ENCODE measurements around the gene TPGS2.

TPGS2 gene

GRCh38 chr18:36757081-36757480 lies 71.7 kb downstream of the TPGS2 start:
- H3K4me3 ChIP-seq (ENCODE audit: low read depth, low read length), result no peak overlapping the region
- peak; percentile 42; the same call in 1 of the 2 replicates for TF ChIP-seq CTCF (IDR thresholded peaks at IDR 0.05; ENCODE audit: low read depth, low read length)

- no peak for TF ChIP-seq CTCF (IDR thresholded peaks at IDR 0.05; ENCODE audit: low read depth, low read length)
- H3K4me3 ChIP-seq (ENCODE audit: low read depth, low read length), result no peak overlapping the region
These were observed 72.6 kb downstream of the TPGS2 start for GRCh38 chr18:36756242-36756641.

- TF ChIP-seq CTCF (IDR thresholded peaks at IDR 0.05; ENCODE audit: low read depth, low read length), result no peak
- no peak overlapping the region for H3K4me3 ChIP-seq (ENCODE audit: low read depth, low read length)
These were observed 75.6 kb downstream of the TPGS2 start for GRCh38 chr18:36752929-36753865.

GRCh38 chr18:36745219-36745975 lies 83.4 kb downstream of the TPGS2 start:
- no peak for TF ChIP-seq CTCF (IDR thresholded peaks at IDR 0.05; ENCODE audit: low read depth, low read length)
- no peak overlapping the region for H3K4me3 ChIP-seq (ENCODE audit: low read depth, low read length)

GRCh38 chr18:36744261-36744876 lies 84.4 kb downstream of the TPGS2 start:
- TF ChIP-seq CTCF (IDR thresholded peaks at IDR 0.05; ENCODE audit: low read depth, low read length), result no peak
- H3K4me3 ChIP-seq (ENCODE audit: low read depth, low read length), result no peak overlapping the region

Data from WI38 (cell line).